Vagina (tissue), 2 donors: ENCODE measurements around the gene ZBTB2.

Experiments used
- POLR2A ChIP-seq, 2 donors: fragments of 450-650 bp; IDR thresholded peaks; one replicate each; pipeline ENCODE4 v1.6.1; 2017; ENCODE audit warnings: antibody characterized with exemption in 2 of 2, mild to moderate bottlenecking in 2 of 2, moderate library complexity in 2 of 2
- TF ChIP-seq, protein P1 (sequence below), 3 experiments: fragments of 450-650 bp in 2 of 3; fragments of 200-600 bp in 1 of 3; sonication (generic) in 1 of 3; IDR thresholded peaks; one replicate each; pipeline ENCODE4 v1.5.1; 2017 to 2019; ENCODE audit warnings: antibody characterized with exemption in 3 of 3, mild to moderate bottlenecking in 2 of 3, moderate library complexity in 2 of 3

- TF ChIP-seq, protein P1, sequence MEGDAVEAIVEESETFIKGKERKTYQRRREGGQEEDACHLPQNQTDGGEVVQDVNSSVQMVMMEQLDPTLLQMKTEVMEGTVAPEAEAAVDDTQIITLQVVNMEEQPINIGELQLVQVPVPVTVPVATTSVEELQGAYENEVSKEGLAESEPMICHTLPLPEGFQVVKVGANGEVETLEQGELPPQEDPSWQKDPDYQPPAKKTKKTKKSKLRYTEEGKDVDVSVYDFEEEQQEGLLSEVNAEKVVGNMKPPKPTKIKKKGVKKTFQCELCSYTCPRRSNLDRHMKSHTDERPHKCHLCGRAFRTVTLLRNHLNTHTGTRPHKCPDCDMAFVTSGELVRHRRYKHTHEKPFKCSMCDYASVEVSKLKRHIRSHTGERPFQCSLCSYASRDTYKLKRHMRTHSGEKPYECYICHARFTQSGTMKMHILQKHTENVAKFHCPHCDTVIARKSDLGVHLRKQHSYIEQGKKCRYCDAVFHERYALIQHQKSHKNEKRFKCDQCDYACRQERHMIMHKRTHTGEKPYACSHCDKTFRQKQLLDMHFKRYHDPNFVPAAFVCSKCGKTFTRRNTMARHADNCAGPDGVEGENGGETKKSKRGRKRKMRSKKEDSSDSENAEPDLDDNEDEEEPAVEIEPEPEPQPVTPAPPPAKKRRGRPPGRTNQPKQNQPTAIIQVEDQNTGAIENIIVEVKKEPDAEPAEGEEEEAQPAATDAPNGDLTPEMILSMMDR (IDR thresholded peaks at IDR 0.05), result no peak
- TF ChIP-seq POLR2A (IDR thresholded peaks at IDR 0.05), result no peak
Measured at GRCh38 chr6:151412909-151413308, 21.6 kb upstream of the ZBTB2 start.
